ENCODE results near the gene KANTR.

KANTR gene, protein sequence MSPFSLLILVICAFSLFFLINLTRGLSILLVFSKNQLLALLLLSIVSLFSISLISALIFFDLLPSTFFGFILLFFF

DNA sequence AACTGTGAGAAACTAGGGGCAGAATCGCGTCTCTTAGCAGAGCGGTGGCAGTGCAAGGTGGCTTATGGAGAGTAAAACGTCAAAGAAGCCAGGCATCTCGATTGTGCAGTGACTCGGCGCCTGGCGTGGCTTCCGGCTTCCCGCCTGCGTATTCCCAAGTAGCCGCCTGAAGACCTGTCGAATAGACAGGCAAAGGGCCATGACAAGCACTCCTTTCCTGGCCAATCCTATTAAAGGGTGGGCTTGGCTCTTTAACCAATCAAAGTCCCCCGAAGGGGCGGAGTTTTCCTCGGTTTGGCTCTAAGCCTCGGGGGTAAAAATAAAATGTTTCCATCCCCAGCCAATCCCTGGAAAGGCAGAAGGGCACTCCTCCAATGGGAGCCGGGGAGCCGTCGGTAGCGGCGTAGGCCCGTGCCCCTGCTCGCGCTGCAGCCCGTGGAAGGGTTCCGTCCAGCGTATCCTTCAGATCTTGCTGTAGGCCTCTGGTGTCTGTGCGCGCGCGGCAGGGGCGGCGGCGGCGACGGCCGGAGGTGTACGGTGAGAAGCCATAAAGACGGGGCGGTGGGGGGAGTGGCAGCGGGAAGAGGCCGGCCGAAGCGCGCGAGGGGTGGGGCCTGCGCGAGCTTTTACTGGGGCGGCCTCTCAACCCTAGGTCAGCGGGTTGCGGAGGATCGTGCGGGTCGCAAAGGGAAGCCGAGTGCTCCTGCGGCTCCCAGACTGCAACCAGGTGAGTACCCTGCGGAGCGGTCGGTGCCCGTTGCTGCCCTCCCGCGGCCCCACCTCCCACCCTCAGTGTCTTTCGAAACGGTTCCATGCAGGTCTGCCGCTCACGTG is at the start of gene KANTR:
Gene KANTR, plus strand, starts transcription at position 395 of the 834 bp plus-strand sequence. CDS start 30,131 bp downstream, outside the sequence.
- peak; percentile 98 for DNase-seq (ENCODE audit: low spot score)

DNA sequence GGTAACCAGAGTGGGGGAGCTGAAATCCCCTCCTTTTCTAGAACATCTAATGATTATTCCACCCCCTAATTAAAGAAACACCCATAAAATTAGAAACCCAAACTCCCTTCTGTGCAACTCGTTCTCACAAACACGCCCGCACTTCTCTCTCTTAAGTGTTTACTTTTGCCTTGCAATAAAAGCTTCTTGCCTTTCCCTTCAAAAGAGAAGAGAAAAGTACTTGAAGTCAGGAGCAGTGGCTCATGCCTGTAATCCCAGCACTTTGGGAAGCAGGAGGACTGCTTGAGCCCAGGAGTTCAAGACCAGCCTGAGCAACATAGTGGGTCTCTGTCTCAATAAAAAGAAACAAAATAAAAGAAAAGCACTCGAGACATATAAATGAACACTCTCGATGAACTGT is 48.9 kb upstream of the KANTR start:
- no peak for DNase-seq (ENCODE audit: low spot score)

DNA sequence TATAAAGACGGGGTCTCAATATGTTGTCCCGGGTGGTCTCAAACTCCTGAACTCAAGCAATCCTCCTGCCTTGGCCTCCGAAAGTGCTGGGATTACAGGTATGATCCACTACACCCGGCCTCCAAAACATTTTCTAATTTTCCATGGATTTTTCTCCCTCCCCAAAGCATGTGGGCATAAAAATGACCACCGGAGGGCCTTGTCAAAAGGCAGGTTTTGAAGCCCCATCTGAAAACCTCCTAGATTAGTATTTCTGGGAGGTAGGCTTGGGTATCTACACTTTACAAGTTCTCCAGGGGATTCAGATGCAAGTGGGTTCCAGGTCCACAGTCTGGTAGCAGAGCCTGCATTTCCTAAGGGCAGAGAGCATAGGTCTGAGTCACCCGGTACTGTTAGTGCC is 46.7 kb upstream of the KANTR start:
- DNase-seq (ENCODE audit: low spot score): no peak

DNA sequence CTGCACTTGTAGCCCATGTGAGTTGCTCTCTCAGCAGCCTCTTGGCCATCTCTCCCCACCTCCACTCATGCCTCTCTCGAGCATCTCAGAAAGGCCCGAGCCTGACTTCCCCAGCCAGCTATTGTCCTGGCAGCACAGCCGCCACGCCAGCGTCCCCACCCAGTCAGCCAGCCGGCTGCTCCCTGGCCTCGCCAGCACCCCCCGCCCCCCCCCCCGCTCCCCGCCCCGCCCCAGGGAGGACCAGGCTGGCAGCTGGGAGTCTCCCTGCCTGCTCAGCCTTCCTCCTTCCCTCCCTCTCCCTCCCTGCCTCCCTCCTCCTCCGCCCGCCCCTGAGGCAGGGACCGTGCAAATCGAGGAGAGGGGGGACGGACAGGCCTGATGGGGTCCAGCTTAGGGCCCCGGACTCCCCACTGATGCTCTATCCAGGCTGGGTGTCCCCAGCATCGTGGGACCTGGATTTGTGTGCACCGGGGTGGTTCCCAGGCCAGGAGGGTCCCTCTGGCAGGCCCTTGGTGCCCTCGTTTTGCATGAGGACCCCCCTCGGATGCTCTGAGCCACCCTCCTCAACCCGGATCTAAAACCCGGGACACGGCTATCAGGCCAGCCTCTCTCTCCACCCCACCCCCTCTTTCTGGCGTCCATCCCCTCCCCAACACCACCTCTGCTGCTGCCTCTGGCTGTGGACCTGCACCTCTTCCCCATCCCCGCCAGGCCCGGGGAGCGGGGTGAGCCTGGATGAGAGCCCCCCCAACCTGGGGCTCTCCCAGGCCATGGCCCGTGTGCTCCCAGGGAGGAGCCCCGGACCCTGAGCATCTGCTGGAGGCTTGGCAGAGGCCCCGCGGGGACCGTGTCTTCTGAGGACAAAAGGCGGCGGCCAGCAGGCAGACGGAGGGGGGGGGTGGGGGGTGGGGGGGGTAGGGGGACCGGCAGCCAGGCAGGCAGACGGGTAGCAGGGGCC is 45.5 kb upstream of the KANTR start, which contains the start of gene GPR173:
Gene GPR173, plus strand, starts transcription at position 621 of the 958 bp plus-strand sequence. CDS start 27,833 bp downstream, outside the sequence.
- peak; percentile 69 for DNase-seq (ENCODE audit: low spot score)

DNA sequence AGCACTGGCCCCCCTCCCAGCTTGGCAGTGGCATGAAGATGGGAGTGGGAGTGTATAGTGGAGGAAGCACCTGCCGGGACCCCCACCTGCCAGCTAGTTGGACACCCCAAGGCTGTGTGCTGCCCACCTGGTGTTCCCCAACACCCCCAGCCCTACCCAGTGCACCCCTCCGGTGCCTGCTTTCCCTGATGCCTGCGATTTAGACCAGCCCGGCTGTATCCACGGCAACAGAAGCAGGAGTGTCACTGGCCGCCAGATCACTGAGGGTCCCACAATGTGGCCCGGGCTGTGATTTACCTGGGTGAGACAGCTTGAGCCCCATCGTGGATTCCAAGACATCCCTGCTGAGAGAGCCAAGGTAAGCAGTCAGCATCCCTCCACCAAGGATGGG is 44.8 kb upstream of the KANTR start:
- DNase-seq (ENCODE audit: low spot score): no peak

DNA sequence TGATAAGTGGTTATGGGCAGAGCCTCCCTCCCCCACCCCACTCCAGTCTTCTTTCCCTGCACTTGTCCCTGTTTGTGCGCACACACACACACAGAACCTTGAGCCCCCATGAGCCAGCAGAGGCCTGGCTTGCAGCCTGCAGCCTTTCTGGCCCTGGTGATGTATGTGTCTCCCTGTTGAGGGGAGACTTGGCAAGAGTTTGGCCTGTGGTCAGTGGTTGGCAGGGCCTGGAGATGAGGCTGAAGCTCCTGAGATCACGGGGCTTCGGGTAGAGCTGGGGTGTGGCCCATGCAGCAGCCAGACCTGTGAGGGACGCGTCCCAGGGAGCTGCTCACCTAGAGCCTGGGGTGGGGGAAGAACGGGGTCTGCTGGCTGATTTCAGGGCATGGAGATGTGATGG is 43.1 kb upstream of the KANTR start:
- no peak for DNase-seq (ENCODE audit: low spot score)

DNA sequence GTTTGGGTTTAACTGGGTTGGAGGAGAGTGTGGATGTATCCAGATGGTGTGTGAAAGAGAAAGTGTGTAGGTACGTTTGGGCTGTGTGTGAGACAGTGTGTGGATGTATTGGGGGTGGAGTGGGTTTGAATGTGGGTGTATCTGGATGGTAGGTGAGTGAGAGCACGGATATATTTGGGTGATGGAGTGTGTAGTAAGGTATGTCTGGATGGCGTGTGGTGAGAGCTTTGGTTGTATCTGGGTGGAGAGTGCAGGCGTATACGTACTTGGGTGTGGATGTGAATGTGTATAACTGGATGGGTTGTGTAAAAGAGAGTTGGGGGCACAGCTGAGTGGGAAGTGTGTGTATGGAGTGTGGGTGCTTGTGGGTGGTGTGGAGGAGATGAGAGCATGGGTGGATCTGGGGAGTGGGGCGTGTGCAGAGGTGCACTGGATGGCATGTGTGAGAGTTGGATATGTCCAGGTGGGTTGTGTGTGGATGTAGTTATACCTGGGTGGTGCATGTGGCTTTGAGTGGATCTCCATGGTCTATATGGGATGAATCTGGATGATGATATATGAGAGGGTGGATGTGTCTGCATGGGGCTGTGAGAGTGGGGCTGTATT is 38.6 kb upstream of the KANTR start:
- DNase-seq (ENCODE audit: low spot score): no peak

DNA sequence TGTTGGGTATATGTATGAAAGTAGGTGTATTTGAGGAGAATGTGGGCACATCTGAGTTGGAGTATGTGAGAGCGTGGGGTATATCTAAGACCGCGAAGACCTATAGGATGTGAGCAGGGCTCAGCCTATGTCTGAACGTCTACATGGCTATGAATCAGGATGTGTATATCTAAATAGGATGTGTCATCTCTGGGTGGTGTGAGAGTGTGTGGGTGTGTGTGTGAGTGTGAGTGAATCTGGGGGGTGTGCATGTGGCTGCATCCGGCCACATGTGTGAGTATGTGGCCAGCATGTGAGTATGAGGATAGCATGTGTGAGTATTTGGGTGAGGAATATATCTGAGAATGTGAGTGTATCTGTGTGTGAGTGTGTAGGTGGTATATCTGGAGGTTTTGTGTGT is 37.6 kb upstream of the KANTR start:
- DNase-seq (ENCODE audit: low spot score): no peak

DNA sequence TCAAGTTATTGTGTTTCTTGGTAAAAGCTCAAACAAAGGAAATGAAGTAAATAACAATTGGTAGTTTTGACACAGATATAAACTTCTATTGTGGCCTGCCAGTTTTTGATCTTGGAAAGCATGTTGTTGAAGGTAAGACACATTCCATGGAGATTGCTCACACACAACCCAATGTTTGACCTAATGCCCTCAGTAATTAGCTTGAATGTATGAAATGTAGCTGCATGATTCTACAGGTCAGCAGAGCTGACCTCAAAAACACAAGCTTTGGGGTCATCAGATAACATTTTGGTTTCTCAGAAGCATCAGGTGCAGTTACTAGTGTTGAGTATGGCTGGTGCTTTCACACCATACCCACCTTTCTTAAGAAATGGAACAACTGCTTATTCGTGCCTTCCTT is 28.8 kb upstream of the KANTR start:
- DNase-seq (ENCODE audit: low spot score): no peak

DNA sequence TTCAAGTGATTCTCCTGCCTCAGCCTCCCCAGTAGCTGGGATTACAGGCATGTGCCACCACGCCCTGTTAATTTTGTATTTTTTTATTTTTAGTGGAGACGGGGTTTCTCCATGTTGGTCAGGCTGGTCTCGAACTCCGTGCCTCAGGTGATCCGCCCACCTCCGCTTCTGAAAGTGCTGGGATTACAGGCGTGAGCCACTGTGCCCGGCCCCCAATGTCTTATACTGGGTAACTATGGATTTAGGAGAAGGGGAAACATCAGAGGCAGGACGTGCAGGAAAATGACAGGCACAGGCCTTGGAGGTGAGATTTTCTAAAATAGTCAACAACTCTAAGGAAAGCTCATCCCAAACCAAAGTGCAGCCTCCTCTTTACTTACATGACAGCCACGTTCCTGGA is 22.9 kb upstream of the KANTR start:
- no peak for DNase-seq (ENCODE audit: low spot score)

DNA sequence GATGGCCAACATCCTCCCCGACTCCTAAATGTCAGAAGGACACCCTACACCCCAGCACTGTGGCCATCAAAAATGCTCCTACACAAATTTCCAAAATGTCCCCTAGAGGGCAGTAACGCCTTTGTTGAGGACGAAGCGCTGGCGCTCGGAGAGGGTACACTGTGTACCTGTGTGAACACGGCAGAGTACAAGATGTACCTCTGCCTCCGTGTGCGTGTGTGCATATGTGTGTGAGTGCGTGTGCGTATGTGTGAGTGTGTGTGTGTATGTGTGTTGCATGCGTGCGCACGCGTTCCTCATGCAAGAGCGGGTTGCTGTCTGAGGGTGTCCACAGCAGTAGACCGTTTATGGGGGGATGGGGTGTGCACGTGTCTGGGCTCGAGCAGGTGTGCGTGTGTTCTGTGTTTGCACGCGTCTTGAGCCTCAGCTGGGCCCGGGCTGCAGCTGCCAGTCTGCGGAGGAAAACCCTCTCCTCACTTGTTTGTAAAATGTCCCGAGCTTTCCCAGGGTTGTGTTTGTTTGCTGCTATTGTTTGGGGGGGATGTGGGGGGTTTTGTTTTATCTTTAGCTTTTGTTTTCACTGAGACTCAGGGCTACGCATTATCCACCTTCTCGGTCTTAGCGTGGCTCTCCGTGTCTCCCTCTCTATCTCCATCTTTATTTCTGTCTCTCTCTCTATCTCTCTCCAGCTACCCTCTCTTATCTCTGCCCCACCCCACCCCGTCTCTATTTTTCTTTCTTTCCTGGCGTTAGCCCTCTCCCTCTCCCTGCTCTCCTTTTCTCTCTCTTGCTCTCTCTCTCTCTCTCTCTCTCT is 22.1 kb upstream of the KANTR start:
- DNase-seq (ENCODE audit: low spot score): peak; percentile 86

DNA sequence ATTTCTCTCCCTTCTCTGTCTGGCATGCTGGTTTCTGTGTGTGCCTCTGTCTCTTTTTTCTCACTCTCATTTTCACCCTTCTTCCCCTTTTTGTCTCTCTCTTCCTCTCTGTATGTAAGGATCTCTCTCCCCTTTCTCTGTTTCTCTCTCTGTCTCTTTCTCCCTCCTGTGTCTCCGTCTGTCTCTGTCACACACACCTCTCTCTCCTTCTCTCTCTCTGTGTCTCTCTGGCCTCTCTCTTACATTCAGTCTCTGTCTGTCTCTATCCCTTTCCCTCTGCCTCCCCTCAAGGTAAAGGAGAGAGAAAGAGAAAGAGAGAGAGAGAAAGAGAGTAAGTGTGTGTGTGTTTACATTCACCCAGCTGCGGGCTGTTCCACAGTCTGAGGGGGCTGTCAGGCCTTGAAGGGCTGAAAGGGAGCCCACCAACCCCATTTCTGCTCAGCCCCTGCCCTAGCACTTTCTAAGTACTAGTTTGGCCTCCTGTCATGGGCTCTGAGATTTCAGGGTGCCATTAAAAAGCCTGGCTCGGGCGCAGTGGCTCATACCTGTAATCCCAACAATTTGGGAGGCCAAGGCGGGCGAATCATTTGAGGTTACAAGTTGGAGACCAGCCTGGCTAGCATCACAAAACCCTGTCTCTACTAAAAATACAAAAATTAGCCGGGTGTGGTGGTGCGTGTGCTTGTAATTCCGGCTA is 21.4 kb upstream of the KANTR start:
- DNase-seq (ENCODE audit: low spot score): no peak

DNA sequence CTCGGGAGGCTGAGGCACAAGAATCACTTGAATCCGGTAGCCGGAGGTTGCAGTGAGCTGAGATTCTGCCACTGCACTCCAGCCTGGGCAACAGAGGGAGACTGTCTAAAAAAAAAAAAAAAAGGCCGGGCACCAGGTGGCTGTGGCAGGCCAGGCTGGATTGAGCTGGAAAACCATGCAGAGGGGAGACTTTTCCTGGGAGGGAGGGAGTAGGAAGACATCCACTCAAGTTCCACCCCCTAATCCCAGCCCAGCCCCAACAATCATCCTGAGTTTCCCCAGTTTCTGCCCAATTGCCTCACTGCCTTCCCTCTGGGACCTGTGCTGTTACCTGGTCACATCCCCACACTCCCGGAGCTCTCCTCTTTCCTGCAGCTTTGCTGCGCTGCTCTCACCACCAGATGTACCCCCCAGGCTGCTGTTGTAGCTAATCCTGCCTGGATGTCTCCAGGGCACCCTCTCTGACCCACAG is 20.8 kb upstream of the KANTR start:
- peak; percentile 65 for DNase-seq (ENCODE audit: low spot score)

DNA sequence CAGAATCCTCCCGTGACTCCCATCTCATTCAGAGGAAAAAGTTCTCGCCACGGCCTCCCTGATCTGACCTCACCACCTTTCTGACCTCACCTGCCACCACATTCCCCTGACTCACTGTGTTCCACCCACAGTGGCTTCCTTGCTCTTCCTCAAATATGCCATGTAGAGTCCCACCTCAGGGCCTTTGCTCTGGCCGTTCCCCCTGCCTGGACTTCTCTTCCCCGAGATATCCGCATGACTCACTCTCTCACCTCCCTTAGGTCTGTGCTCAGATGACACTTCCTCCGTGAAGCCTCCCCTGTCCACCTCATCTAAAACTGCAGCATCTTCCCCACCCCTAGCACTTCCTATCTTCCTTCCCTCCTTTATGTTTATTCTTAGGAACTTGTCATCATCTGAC is 18.9 kb upstream of the KANTR start:
- no peak for DNase-seq (ENCODE audit: low spot score)

DNA sequence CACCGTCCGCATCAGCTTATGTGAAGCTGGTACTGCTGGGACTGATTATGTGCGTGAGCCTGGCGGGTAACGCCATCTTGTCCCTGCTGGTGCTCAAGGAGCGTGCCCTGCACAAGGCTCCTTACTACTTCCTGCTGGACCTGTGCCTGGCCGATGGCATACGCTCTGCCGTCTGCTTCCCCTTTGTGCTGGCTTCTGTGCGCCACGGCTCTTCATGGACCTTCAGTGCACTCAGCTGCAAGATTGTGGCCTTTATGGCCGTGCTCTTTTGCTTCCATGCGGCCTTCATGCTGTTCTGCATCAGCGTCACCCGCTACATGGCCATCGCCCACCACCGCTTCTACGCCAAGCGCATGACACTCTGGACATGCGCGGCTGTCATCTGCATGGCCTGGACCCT is 17.3 kb upstream of the KANTR start:
- peak; percentile 16 for DNase-seq (ENCODE audit: low spot score)

DNA sequence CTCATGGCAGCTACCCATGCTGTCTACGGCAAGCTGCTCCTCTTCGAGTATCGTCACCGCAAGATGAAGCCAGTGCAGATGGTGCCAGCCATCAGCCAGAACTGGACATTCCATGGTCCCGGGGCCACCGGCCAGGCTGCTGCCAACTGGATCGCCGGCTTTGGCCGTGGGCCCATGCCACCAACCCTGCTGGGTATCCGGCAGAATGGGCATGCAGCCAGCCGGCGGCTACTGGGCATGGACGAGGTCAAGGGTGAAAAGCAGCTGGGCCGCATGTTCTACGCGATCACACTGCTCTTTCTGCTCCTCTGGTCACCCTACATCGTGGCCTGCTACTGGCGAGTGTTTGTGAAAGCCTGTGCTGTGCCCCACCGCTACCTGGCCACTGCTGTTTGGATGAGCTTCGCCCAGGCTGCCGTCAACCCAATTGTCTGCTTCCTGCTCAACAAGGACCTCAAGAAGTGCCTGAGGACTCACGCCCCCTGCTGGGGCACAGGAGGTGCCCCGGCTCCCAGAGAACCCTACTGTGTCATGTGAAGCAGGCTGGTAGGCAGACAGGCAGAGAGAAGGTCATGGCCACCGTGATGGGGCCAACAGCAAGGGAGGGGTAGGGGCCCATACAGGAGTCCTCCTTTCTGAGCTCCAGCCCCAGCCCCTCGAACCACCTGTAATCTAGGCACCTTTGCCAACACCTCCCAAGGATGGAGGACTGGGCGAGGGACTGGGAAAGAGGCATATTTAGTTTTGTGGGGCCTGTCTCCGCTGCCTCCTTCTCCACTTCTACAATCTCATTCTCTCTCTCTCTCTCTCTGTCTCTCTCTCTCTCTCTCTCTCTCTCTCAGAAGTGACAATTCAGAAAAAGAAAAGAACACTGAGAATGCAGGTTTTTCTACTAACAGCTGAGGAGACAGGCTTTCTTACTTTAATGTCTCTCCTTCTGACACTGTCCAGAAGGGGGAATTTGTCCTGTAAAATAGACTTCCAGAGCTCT is 16.4 kb upstream of the KANTR start:
- DNase-seq (ENCODE audit: low spot score): no peak

DNA sequence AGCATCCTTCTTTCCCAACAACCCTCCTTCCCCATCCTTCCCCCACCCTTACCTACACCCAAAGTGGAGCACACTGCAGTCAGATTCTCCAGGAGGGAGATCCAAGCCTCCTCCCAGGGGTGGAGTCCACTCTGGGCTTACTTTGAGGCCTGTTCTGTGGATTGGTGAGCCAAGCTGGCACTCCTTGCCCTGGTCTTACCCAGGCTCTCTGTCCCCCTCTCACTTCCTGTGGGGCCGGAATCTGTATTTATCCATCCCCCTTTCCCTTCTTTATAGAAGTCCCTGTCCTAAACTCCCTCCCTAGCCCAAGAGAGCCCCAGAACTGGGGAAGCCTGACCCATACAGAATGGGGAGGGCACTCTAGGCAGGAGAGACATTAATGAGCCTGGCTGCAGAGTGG is 15.0 kb upstream of the KANTR start:
- DNase-seq (ENCODE audit: low spot score): no peak

DNA sequence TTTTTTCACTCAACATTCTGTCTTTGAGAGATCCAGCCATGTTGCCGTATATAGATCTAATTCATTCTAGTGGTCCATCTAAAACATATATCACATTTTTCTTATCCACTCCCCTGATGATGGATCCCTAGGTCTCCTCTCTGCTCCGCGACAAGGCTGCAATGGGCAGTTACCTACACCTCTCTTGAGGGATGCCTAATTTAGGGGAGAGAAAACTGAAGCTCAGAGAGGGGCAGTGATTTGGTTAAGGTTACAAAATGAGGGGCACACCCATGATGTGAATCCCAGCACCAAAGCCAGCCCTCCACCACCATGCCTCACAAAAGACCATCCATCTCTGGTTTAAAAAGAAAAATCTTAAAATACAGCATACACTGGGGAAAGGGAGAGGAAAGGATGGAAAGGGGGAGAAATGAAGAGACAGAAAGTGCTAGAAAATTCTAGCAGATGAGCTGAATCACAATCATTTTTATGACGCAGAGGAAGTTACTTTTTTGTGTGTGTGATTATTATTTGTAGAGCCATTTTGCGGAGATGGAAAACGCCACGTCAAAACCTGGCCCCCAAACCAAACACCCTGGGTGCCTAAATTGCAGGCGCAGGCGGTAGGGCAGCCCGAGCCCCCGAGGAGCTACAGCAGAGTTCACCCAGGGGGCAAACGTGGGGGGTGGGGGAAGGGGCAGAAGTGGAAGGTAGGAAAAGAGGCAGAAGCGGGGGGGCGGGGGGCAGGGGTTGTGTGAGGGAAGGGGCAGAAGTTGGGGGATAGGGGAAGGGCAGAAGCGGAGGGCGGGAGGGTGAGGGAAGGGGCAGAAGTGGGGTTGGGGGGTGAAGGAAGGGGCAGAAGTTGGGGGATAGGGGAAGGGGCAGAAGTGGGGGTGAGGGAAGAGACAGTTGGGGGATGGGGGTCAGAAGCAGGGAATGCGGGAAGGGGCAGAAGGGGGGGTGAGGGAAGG is 13.0 kb upstream of the KANTR start:
- peak; percentile 17 for DNase-seq (ENCODE audit: low spot score)
